B cell (primary cell): ENCODE measurements around the gene UFSP2. TPM values are rescaled to one million over a fixed set of nuclear protein-coding genes. Genes with fewer than 3 reads are reported as not detected.

ENCODE experiments used
- ATAC-seq: fragments of 200-7000 bp; cut with Tn5 transposase; one replicate; pipeline ENCODE4 v1.10.0; 2021; ENCODE audit warnings: low read depth, mild to moderate bottlenecking, moderate number of reproducible peaks, moderate library complexity
- CTCF ChIA-PET: fragments of 350-600 bp; sonication (Branson Sonifier 250); formaldehyde crosslinking; loops from one replicate; lab custom pipeline; 2021; ENCODE audit warnings: antibody characterized with exemption, inconsistent platforms; lab: Charles Lee
- POLR2A ChIA-PET: fragments of 350-600 bp; sonication (Branson Sonifier 250); formaldehyde crosslinking; loops from one replicate; lab custom pipeline; 2021; ENCODE audit warnings: antibody characterized with exemption; lab: Charles Lee
- DNase-seq: peaks from one replicate; pipeline ENCODE4 v3.0.0; 2013
- H2AFZ ChIP-seq: 2 replicates; pipeline ENCODE4 v1.6.1; 2012; ENCODE audit warnings: mild to moderate bottlenecking, low read depth, low read length; ENCODE audit not compliant: insufficient read depth, poor library complexity, severe bottlenecking
- H3K27ac ChIP-seq, 2 donors: 1 replicate in 1 of 2; 2 replicates in 1 of 2; pipeline ENCODE4 v1.5.1; 2012 to 2013; ENCODE audit warnings: low read length in 2 of 2, mild to moderate bottlenecking in 2 of 2, moderate library complexity in 1 of 2
- H3K27me3 ChIP-seq, 4 experiments: fragments of 200-600 bp in 1 of 4; sonication (generic) in 1 of 4; replicated peaks in 1 of 4; 1 replicate in 2 of 4; 2 replicates in 2 of 4; pipeline versions ENCODE4 v1.6.1 to v1.7.0; 2013 to 2016; ENCODE audit warnings: low read length in 3 of 4, mild to moderate bottlenecking in 2 of 4, mixed read lengths in 1 of 4, moderate library complexity in 1 of 4; ENCODE audit not compliant: insufficient read depth in 4 of 4, control insufficient read depth in 3 of 4; ENCODE audit errors: control extremely low read depth in 1 of 4
- H3K36me3 ChIP-seq, 2 experiments: replicated peaks in 1 of 2; 1 replicate in 1 of 2; 2 replicates in 1 of 2; pipeline versions ENCODE4 v1.6.1 to v1.7.1; 2013; ENCODE audit warnings: low read length in 1 of 2; ENCODE audit not compliant: insufficient read depth in 2 of 2, control insufficient read depth in 1 of 2; ENCODE audit errors: control extremely low read depth in 1 of 2, extremely low read depth in 1 of 2
- H3K4me1 ChIP-seq, 2 donors: fragments of 200-600 bp in 1 of 2; sonication (generic) in 1 of 2; 1 replicate in 1 of 2; 2 replicates in 1 of 2; pipeline versions ENCODE4 v1.5.1 to v1.6.1; 2013 to 2017; ENCODE audit warnings: low read length in 2 of 2; ENCODE audit not compliant: control insufficient read depth in 2 of 2, insufficient read depth in 2 of 2
- H3K4me2 ChIP-seq: replicated peaks from 2 replicates; pipeline ENCODE3; 2012; ENCODE audit warnings: mild to moderate bottlenecking, low read depth, low read length; ENCODE audit not compliant: poor library complexity, severe bottlenecking
- H3K4me3 ChIP-seq, 5 experiments: fragments of 200-600 bp in 1 of 5; sonication (generic) in 1 of 5; 1 replicate in 3 of 5; 2 replicates in 2 of 5; pipeline versions ENCODE4 v1.5.1 to v1.7.0; 2011 to 2016; ENCODE audit warnings: low read length in 4 of 5, mild to moderate bottlenecking in 4 of 5, low read depth in 2 of 5, control low read depth in 1 of 5, moderate library complexity in 1 of 5; ENCODE audit not compliant: insufficient read depth in 1 of 5; ENCODE audit errors: control extremely low read depth in 1 of 5, extremely low read depth in 1 of 5
- H3K79me2 ChIP-seq: fragments of 200-600 bp; sonication (generic); one replicate; pipeline ENCODE4 v1.6.0; 2016; ENCODE audit warnings: low read length; ENCODE audit not compliant: control insufficient read depth, insufficient read depth
- H3K9ac ChIP-seq: fragments of 200-600 bp; sonication (generic); 2 replicates; pipeline ENCODE4 v1.6.1; 2017; ENCODE audit warnings: mild to moderate bottlenecking, low read length, moderate library complexity
- H3K9me3 ChIP-seq, 3 donors: one replicate each; pipeline versions ENCODE4 v1.6.1 to v1.7.1; 2013; ENCODE audit warnings: low read length in 2 of 3; ENCODE audit not compliant: control insufficient read depth in 2 of 3, insufficient read depth in 1 of 3; ENCODE audit errors: control extremely low read depth in 1 of 3
- H4K20me1 ChIP-seq: 2 replicates; pipeline ENCODE4 v1.6.0; 2012; ENCODE audit warnings: mild to moderate bottlenecking, low read length; ENCODE audit not compliant: insufficient read depth, control insufficient read depth, poor library complexity, severe bottlenecking
- H3K27ac Mint-ChIP-seq: one replicate; pipeline ENCODE4 v1.8.0; 2021; ENCODE audit warnings: mixed read lengths
- H3K27me3 Mint-ChIP-seq: one replicate; pipeline ENCODE4 v1.8.0; 2021; ENCODE audit warnings: mixed read lengths
- H3K4me1 Mint-ChIP-seq: one replicate; pipeline ENCODE4 v1.8.0; 2021; ENCODE audit warnings: mixed read lengths
- H3K4me3 Mint-ChIP-seq: one replicate; pipeline ENCODE4 v1.8.0; 2021; ENCODE audit warnings: mixed read lengths
- H3K9me3 Mint-ChIP-seq: one replicate; pipeline ENCODE4 v1.8.0; 2022; ENCODE audit warnings: mixed read lengths; ENCODE audit not compliant: insufficient read depth
- CTCF ChIP-seq: fragments of 200-600 bp; IDR thresholded peaks from one replicate; pipeline ENCODE4 v1.8.0; 2022; ENCODE audit warnings: antibody characterized with exemption, mild to moderate bottlenecking
- EZH2 ChIP-seq: IDR thresholded peaks from 2 replicates; pipeline ENCODE4 v1.6.1; 2012; ENCODE audit warnings: borderline replicate concordance, low read depth, mild to moderate bottlenecking, moderate library complexity, low read length; ENCODE audit not compliant: insufficient read depth, poor library complexity, severe bottlenecking
- WGBS: methylation state at CpG from one replicate; pipeline ENCODE4 v1.1.5; 2013; ENCODE audit warnings: missing lambda C conversion rate; ENCODE audit not compliant: insufficient coverage; 5-methylcytosine and 5-hydroxymethylcytosine counted together
- intact Hi-C: fragments of 100-400 bp; cut with micrococcal nuclease; formaldehyde crosslinking; loops from one replicate; pipeline ENCODE4 v1.10.0; 2022
- polyA plus RNA-seq: library from polyadenylated mRNA; depleted of rRNA; stranded (reverse); fragments of >200 nt; gene quantifications from 2 replicates; pipeline ENCODE4 v1.2.3, GENCODE V29; 2012
- total RNA-seq, 2 donors: library from RNA; stranded (reverse); fragments of 120-200 nt in 1 of 2; gene quantifications; 1 replicate in 1 of 2; 2 replicates in 1 of 2; pipeline versions ENCODE4 v1.2.3 to v1.2.4, GENCODE V29; 2013 to 2022

The UFSP2 gene
- total and polyA plus RNA-seq, 2 donors (not counting 1 experiment from before 2014, with no cell fraction given): 9.5 to 20.6 TPM

GRCh38 chr4:185374573-185374972 is 51.2 kb downstream of the UFSP2 start:
- H3K4me3 ChIP-seq: no peak overlapping the region
- H3K9me3 ChIP-seq: no peaks in the 10 kb centered on the region
- CTCF ChIA-PET: no interaction called here
- POLR2A ChIA-PET: no interaction called here
- Mint-ChIP-seq H3K9me3 (no peaks in the 10 kb centered on the region), H3K4me1 (no peaks in the 10 kb centered on the region), H3K27me3 (no peaks in the 10 kb centered on the region), H3K27ac (no peak overlapping the region), H3K4me3 (no peak overlapping the region)
- no peak overlapping the region for H2AFZ ChIP-seq
- H3K27me3 ChIP-seq: no peaks in the 10 kb centered on the region
- TF ChIP-seq CTCF (no peak), EZH2 (no peak)
- no peak for DNase-seq
- H3K79me2 ChIP-seq: no peaks in the 10 kb centered on the region
- ATAC-seq: no peak
- H3K27ac ChIP-seq: no peak overlapping the region
- no peaks in the 10 kb centered on the region for H3K4me1 ChIP-seq
- intact Hi-C loops: no loop called here
- no peak overlapping the region for H3K4me2 ChIP-seq
- peaks cover 2 to 14% of the 10 kb centered on the region in 2 experiments for H3K36me3 ChIP-seq
- H4K20me1 ChIP-seq: no peaks in the 10 kb centered on the region
- WGBS: no CpG with 5 or more reads among the region's 6 CpGs
- H3K9ac ChIP-seq: no peak overlapping the region

GRCh38 chr4:185374027-185374426 is 51.7 kb downstream of the UFSP2 start:
- Histone ChIP-seq H3K79me2 (no peaks in the 10 kb centered on the region), H4K20me1 (no peaks in the 10 kb centered on the region), H3K27ac (no peak overlapping the region), H3K4me2 (no peak overlapping the region), H3K4me1 (no peaks in the 10 kb centered on the region), H3K27me3 (no peaks in the 10 kb centered on the region), H3K36me3 (peaks cover 2 to 16% of the 10 kb centered on the region in 2 experiments), H3K9me3 (no peaks in the 10 kb centered on the region), H3K4me3 (no peak overlapping the region), H2AFZ (no peak overlapping the region), H3K9ac (no peak overlapping the region)
- ATAC-seq (no peak), DNase-seq (no peak)
- Mint-ChIP-seq H3K4me1 (no peaks in the 10 kb centered on the region), H3K4me3 (no peak overlapping the region), H3K27ac (no peak overlapping the region), H3K9me3 (no peaks in the 10 kb centered on the region), H3K27me3 (no peaks in the 10 kb centered on the region)
- CTCF ChIA-PET: no interaction called here
- POLR2A ChIA-PET: no interaction called here
- WGBS: 40% methylated on average over 1 of the region's 7 CpGs
- TF ChIP-seq EZH2: no peak
- intact Hi-C loops: no loop called here
